ENCODE results near the gene SLC6A17.

SLC6A17 gene

GRCh38 chr1:110243146-110243545 lies 92.9 kb downstream of the SLC6A17 start:
- DNase-seq, result no peak

GRCh38 chr1:110243574-110243973 lies 93.3 kb downstream of the SLC6A17 start:
- DNase-seq, result no peak

- DNase-seq, result no peak
Measured at GRCh38 chr1:110245876-110246620, 95.8 kb downstream of the SLC6A17 start.

DNA sequence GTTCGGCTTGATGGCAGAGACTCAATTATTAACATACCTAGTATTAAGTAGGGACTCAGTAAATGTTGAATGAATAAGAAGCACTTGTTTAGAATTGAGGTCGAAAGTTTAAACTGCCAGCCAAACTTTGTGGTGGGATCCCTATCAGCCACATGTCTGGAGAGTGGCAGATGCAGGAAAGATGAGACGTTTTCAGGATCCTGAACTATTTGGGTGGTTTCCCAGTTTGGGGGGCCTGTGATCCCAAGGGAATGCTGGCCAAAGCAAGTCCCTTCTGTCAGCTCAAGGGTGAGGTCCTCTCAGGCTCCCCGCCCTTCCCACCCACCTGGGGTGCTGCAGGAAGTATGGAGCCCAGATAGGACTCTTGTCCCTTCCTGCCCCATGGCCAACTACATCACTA lies 98.5 kb downstream of the SLC6A17 start:
- DNase-seq, result no peak

DNA sequence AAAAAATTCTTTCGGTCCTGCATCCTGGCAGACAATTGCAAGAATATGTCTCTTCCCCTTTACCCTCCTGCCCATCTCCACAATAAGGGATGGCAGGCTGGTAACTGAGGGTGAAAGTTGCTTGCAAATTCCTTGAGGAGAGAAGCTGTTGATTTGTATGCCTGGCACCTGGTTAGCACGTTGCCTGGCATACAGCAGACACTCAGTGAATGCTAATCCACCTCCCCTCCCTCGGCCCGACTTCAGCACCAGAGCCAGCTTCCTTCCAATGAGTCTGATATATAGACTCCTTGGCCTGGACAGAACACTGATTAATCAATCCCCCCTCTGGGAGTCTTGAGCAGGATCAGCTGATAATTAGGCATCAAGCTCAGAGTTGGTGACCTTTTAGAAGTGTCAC lies 99.0 kb downstream of the SLC6A17 start:
- DNase-seq, result no peak

DNA sequence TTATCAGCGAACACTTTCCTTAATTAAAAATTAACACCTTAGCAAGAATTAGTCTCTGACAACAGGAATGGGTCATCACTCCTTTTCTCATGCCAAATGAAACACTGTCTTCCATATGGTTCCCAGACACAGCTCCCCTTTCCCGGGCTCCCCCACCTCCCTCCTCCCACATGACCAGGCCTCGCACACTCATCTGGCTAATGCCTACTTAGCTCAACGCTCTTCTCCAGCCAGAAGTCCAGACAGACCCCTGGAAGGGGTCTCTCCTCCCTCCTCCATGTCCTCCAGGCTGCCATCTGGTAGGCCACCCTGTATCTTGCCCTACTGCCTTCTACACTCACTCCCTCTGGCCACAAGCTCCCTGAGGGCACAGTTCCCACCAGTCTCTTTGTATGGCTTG lies 99.7 kb downstream of the SLC6A17 start:
- DNase-seq, result no peak

GRCh38 chr1:110250749-110251148 lies 100.5 kb downstream of the SLC6A17 start:
- no peak for DNase-seq

Data from effector CD4-positive, alpha-beta T cell (primary cell).